Body of pancreas (tissue), 4 donors: ENCODE data around the gene PATL2. TPM values are rescaled to one million over a fixed set of nuclear protein-coding genes. Genes with fewer than 3 reads are reported as not detected.

Experiments used
- ATAC-seq: fragments of 150-250 bp; one replicate; pipeline ENCODE4 v1.9.1; 2016
- DNase-seq, 4 donors: peaks; one replicate each; pipeline ENCODE4 v3.0.0-alpha.2; 2019
- H3K27ac ChIP-seq, 4 donors: fragments of 200-600 bp; sonication (generic); 1 replicate in 3 of 4; 2 replicates in 1 of 4; pipeline versions ENCODE4 v1.5.1 to v1.6.1; 2016 to 2019; ENCODE audit warnings: mild to moderate bottlenecking in 1 of 4, mixed read lengths in 1 of 4, moderate library complexity in 1 of 4
- H3K27me3 ChIP-seq, 2 donors: fragments of 200-600 bp; sonication (generic); one replicate each; pipeline ENCODE4 v1.6.0; 2016; ENCODE audit warnings: mild to moderate bottlenecking in 1 of 2
- H3K36me3 ChIP-seq, 2 donors: fragments of 200-600 bp; sonication (generic); replicated peaks in 1 of 2; 2 replicates each; pipeline ENCODE4 v1.5.1; 2016; ENCODE audit warnings: low read depth in 2 of 2; ENCODE audit not compliant: insufficient read depth in 1 of 2
- H3K4me1 ChIP-seq: fragments of 200-600 bp; sonication (generic); one replicate; pipeline ENCODE4 v1.6.0; 2016
- H3K4me3 ChIP-seq, 2 donors: fragments of 200-600 bp; sonication (generic); 1 replicate in 1 of 2; 2 replicates in 1 of 2; pipeline ENCODE4 v1.5.1; 2016 to 2019
- H3K9me3 ChIP-seq, 3 donors: fragments of 200-600 bp; sonication (generic); 1 replicate in 2 of 3; 2 replicates in 1 of 3; pipeline ENCODE4 v1.5.1; 2016
- POLR2A ChIP-seq, 3 donors: fragments of 450-650 bp; IDR thresholded peaks; one replicate each; pipeline ENCODE4 v1.6.1; 2016; ENCODE audit warnings: antibody characterized with exemption in 3 of 3, mild to moderate bottlenecking in 2 of 3
- WGBS, 2 donors: methylation state at CpG; one replicate each; pipeline ENCODE4 v1.1.5; 2017; 5-methylcytosine and 5-hydroxymethylcytosine counted together
- intact Hi-C: fragments of 100-400 bp; cut with DNase I; formaldehyde crosslinking; loops from one replicate; pipeline ENCODE4 v1.15.1; 2023
- total RNA-seq, 2 donors: library from RNA; depleted of rRNA; stranded (reverse); fragments of >200 nt; gene quantifications; one replicate each; pipeline ENCODE4 v1.1.0, GENCODE V29; 2016
- TF ChIP-seq, protein P1 (sequence below), 7 experiments: fragments of 450-650 bp in 4 of 7; fragments of 200-600 bp in 3 of 7; sonication (generic) in 3 of 7; IDR thresholded peaks; one replicate each; pipeline ENCODE4 v1.5.1; 2016 to 2019; ENCODE audit warnings: antibody characterized with exemption in 7 of 7

Gene PATL2
- total RNA-seq, 2 donors from 2014 or later, result 1.0 to 1.6 TPM

DNA sequence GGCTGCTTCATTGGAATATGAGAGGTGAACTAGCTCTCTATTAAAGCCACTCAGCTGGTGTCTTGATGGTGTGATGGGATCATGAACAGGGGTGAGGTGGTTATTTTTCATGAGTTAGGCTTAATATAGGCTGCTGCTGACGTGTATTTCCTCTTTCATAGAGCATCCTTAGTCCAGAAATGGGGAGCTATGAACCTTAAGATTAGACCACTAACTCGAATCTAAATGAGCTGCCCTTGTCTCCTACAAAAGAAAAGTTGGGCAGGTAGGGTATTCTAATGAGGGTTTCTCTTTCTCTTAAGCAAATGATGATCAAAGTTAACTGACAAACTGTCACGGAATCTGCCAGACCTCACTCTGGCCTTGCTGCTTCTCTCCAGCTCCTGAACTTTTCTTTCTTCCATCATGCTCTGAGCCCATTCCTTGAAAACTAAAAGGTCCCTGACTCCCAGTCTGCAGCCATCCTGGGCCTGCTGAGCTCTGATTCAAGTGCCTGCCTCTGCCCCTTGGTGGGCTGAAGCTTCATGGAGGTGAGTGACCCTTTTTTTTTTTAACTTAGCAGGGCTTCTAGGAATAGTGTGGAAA is 25.1 kb upstream of the PATL2 start, which contains the start of gene TRIM69:
Gene TRIM69, plus strand, starts transcription at position 348 of the 585 bp plus-strand sequence. Its CDS starts 177 bp downstream, at position 525.
- no peak for TF ChIP-seq POLR2A (IDR thresholded peaks at IDR 0.05)
- TF ChIP-seq, protein P1, sequence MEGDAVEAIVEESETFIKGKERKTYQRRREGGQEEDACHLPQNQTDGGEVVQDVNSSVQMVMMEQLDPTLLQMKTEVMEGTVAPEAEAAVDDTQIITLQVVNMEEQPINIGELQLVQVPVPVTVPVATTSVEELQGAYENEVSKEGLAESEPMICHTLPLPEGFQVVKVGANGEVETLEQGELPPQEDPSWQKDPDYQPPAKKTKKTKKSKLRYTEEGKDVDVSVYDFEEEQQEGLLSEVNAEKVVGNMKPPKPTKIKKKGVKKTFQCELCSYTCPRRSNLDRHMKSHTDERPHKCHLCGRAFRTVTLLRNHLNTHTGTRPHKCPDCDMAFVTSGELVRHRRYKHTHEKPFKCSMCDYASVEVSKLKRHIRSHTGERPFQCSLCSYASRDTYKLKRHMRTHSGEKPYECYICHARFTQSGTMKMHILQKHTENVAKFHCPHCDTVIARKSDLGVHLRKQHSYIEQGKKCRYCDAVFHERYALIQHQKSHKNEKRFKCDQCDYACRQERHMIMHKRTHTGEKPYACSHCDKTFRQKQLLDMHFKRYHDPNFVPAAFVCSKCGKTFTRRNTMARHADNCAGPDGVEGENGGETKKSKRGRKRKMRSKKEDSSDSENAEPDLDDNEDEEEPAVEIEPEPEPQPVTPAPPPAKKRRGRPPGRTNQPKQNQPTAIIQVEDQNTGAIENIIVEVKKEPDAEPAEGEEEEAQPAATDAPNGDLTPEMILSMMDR (IDR thresholded peaks at IDR 0.05), result no peak
- intact Hi-C loops, result loop anchor here (5.0 to 10.0 kb wide), 2 partner anchors 69 to 141 kb away; no protein-coding TSS in a partner anchor
- ATAC-seq (no peak), DNase-seq (no peak)
- Histone ChIP-seq H3K9me3 (no peaks in the 10 kb centered on the region), H3K4me3 (no peak within 1 kb of the TSS), H3K27ac (peak within 1 kb of the TSS in 2 of 4 donors; percentile 4 to 53), H3K27me3 (no peaks in the 10 kb centered on the region), H3K4me1 (no peaks in the 10 kb centered on the region), H3K36me3 (no peaks in the 10 kb centered on the region)
- 63 to 69% methylated on average over 3 of the region's 3 CpGs for WGBS, 2 donors

DNA sequence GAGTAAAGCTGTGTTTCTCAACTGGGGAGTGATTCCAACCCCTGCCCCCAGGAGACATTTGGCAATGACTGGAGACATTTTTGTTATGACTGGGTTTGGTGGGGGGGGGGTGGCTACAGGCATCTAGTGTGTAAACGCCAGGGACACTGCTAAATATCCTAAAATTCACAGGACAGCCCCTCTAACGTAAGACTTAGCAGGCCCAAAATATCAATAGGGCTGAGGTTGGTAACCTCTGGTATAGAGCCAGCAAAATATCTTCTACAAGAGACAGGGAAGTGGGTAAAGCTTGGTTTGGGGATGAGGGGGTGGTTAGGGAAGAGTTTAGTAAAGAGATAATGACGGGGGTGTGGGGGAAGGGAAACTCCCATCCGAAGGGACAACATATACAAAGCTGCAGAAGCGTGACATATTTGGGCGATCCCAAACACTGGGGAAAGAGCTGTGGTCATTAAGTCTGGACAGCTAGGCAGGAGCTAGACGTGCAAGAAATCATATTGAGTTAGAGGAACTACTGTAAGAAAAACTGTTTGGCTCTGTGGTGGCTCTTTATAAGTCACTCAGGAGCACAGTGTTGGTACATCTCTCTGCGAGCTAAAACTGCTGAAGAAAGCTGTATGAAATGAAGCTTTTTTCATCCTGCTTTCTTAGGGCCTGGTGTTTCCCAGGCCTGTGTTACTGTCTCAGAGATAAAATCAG is 24.5 kb upstream of the PATL2 start:
- intact Hi-C loops, result loop anchor here (5.0 to 10.0 kb wide), 2 partner anchors 68 to 141 kb away; no protein-coding TSS in a partner anchor
- no peak for ATAC-seq

DNA sequence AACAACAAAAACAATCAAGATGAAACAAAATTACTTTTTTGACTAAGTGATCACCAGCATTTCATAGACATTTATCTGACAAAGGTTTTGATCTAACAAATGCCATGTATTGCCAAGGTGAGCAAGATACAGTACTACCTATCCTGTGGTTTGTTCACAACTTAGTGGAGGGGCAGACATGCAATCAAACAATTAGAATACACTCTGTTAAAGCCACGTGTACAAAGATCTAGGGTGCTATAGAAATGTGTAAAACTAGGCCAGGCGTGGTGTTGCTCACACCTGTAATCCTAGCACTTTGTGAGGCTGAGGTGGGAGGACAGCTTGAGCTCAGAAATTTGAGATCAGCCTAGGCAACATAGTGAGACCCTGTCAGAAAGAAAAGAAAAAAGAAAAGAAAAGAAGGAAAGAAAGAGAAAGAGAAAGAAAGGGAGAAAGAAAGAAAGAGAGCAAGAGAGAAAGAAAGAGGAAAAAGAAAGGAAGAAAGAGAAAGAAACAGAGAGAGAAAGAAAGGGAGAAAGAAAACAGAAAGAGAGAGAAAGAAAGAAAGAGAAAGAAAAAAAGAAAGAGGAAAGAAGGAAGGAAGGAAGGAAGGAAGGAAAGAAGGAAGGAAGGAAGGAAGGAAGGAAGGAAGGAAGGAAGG is 23.8 kb upstream of the PATL2 start:
- Histone ChIP-seq H3K27ac (peak overlapping the region in 1 of 4 donors; percentile 53), H3K36me3 (no peaks in the 10 kb centered on the region), H3K4me1 (peaks cover 3% of the 10 kb centered on the region), H3K27me3 (no peaks in the 10 kb centered on the region), H3K9me3 (no peaks in the 10 kb centered on the region), H3K4me3 (no peak overlapping the region)
- DNase-seq, result no peak
- no peak for TF ChIP-seq POLR2A (IDR thresholded peaks at IDR 0.05)
- TF ChIP-seq, protein P1 (IDR thresholded peaks at IDR 0.05), result no peak
- whole genome bisulfite sequencing, 2 donors, result 45 to 62% methylated on average over 2 of the region's 2 CpGs
- intact Hi-C loops, result loop anchor here (5.0 to 10.0 kb wide), 2 partner anchors 68 to 140 kb away; no protein-coding TSS in a partner anchor
- no peak for ATAC-seq

More for the DNA sequence above, 24.5 kb upstream of the PATL2 start:
- 53 to 71% methylated on average over 8 of the region's 8 CpGs for WGBS, 2 donors
- Histone ChIP-seq H3K4me1 (no peaks in the 10 kb centered on the region), H3K27ac (peak overlapping the region in 2 of 4 donors; percentile 4 to 53), H3K9me3 (no peaks in the 10 kb centered on the region), H3K36me3 (no peaks in the 10 kb centered on the region), H3K27me3 (no peaks in the 10 kb centered on the region), H3K4me3 (no peak overlapping the region)
- peak in 1 of 4 donors; percentile 58 for DNase-seq
- TF ChIP-seq, protein P1 (IDR thresholded peaks at IDR 0.05), result no peak
- peak in 1 of 3 donors; percentile 34 for TF ChIP-seq POLR2A (IDR thresholded peaks at IDR 0.05)

DNA sequence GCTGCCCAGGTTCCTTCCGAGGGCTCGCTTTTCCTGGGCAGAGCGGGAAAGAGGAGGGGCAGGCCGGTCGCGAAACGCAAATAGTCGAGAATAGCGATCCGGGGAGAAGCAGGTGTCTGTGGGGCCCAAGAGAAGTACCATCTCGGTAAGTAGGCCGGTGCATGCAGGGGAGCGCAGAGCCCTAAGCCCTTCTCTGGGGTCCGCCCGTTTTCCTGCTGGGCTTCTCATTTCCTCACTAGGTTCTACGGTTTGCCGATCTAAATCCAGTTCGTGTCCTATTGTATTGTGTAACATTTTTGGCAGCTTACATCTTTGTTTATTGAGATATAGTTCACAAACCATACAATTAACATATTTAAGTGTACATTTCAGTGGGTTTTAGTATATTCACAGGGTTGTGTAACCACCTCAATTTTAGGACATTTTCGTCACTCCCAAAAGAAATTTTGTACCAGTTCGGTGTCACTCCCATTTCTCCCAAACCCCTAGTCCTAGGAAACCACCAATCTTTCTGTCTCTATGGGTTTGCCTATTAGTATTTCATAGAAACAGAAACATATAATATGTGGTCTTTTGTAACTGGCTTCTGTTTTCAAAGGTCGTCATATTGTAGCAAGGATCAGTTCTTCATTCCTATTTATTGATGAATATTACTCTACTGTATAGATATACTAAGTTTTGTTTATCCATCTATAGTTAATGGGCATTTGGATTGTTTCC is 18.4 kb upstream of the PATL2 start:
- WGBS, 2 donors, result 8 to 14% methylated on average over 18 to 21 of the region's 21 CpGs
- H3K4me3 ChIP-seq, result peak overlapping the region; percentile 38 to 44
- DNase-seq, result no peak
- no peaks in the 10 kb centered on the region for H3K36me3 ChIP-seq
- intact Hi-C loops, result loop anchor here (10.0 kb wide), 1 partner anchor 135 kb away; no protein-coding TSS in a partner anchor
- peaks cover 19% of the 10 kb centered on the region for H3K4me1 ChIP-seq
- TF ChIP-seq POLR2A (IDR thresholded peaks at IDR 0.05), result no peak
- TF ChIP-seq, protein P1 (IDR thresholded peaks at IDR 0.05), result no peak
- ATAC-seq, result no peak
- H3K9me3 ChIP-seq, result no peaks in the 10 kb centered on the region
- H3K27ac ChIP-seq, result peak overlapping the region; percentile 91 to 97 (median 96)
- H3K27me3 ChIP-seq, result no peaks in the 10 kb centered on the region
